Mammary epithelial cell (primary cell): ENCODE results near the gene NHLRC2.

Experiments used
- CTCF ChIP-seq, 2 donors: IDR thresholded peaks in 1 of 2; conservative IDR thresholded peaks in 1 of 2; 2 replicates each; pipeline ENCODE4 v1.5.1; 2011 to 2012; ENCODE audit warnings: inconsistent platforms in 2 of 2, low read length in 2 of 2, mild to moderate bottlenecking in 2 of 2, control low read depth in 1 of 2, low read depth in 1 of 2; ENCODE audit not compliant: insufficient read depth in 1 of 2; ENCODE audit errors: extremely low read depth in 1 of 2
- EZH2 ChIP-seq: IDR thresholded peaks from 2 replicates; pipeline ENCODE4 v1.6.1; 2012; ENCODE audit warnings: low read length, inconsistent platforms, borderline replicate concordance

DNA sequence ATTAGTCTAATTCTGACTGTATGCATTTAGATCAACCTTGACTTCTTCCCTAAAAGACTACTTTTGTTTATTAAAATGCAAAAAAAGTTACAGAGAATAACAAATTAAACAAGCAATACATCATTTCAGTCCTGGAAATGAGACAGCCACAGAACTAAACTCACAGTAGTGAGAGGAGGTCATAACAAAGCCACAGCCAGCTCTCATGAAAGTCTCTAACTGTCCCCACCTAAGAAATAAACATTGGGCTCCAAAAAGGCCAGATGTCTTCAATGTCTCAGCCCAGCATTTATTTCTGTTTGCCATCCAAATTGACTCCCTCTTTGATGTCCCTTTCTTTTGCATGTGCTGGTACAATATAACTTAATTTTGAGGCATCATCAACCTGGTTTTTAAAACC, 74.4 kb downstream of the NHLRC2 start:
- TF ChIP-seq EZH2 = no peak
- TF ChIP-seq CTCF (conservative IDR thresholded peaks at IDR 0.05 in 1 of 2, IDR thresholded peaks at IDR 0.05 in 1 of 2; ENCODE audit: extremely low read depth in 1 of 2, insufficient read depth in 1 of 2, low read depth in 1 of 2, low read length in 2 of 2) = no peak
